Measurements from ENCODE around the gene SEC24D.

The SEC24D gene

GRCh38 chr4:118703118-118703517, 132.8 kb downstream of the SEC24D start:
- Histone ChIP-seq H3K36me3 (ENCODE audit: insufficient read depth, low read length) (peaks cover 68% of the 10 kb centered on the region), H2AFZ (ENCODE audit: low read length) (no peak overlapping the region), H3F3A (ENCODE audit: low read depth) (no peaks in the 10 kb centered on the region), H3K9ac (ENCODE audit: low read depth, low read length, poor library complexity, severe bottlenecking) (no peak overlapping the region), H4K20me1 (ENCODE audit: insufficient read depth, low read length, poor library complexity, severe bottlenecking) (no peaks in the 10 kb centered on the region), H3K9me2 (replicated peaks; ENCODE audit: low read depth, low read length) (no peaks in the 10 kb centered on the region), H3K27me3 (ENCODE audit: insufficient read depth, low read length, poor library complexity, severe bottlenecking) (no peaks in the 10 kb centered on the region), H3K4me1 (ENCODE audit: insufficient read depth, low read length, poor library complexity, severe bottlenecking) (no peaks in the 10 kb centered on the region), H3K4me3 (ENCODE audit: low read length, poor library complexity, severe bottlenecking) (no peak overlapping the region), H3K79me2 (ENCODE audit: insufficient read depth, low read length) (no peaks in the 10 kb centered on the region), H3K9me3 (ENCODE audit: insufficient read depth, low read depth, low read length) (no peaks in the 10 kb centered on the region), H3K4me2 (ENCODE audit: low read depth, low read length, poor library complexity, severe bottlenecking) (no peak overlapping the region)
- TF ChIP-seq CTCF (conservative IDR thresholded peaks at IDR 0.05; ENCODE audit: low read length) (no peak), EZH2phosphoT487 (IDR thresholded peaks at IDR 0.05; ENCODE audit: borderline replicate concordance) (no peak)

GRCh38 chr4:118684873-118685811, 150.8 kb downstream of the SEC24D start, which contains the start of gene METTL14:
METTL14 (plus strand) TSS chr4:118685392; CDS start chr4:118685535, 143 bp downstream.
- H3K27me3 ChIP-seq (ENCODE audit: insufficient read depth, low read length, poor library complexity, severe bottlenecking) = no peaks in the 10 kb centered on the region
- peaks cover 31% of the 10 kb centered on the region for H3K79me2 ChIP-seq (ENCODE audit: insufficient read depth, low read length)
- peaks cover 5% of the 10 kb centered on the region; the same call in 1 of the 2 replicates for H3K36me3 ChIP-seq (ENCODE audit: insufficient read depth, low read length)
- peak within 1 kb of the TSS; percentile 92 for H3K4me3 ChIP-seq (ENCODE audit: low read length, poor library complexity, severe bottlenecking)
- H3K4me2 ChIP-seq (ENCODE audit: low read depth, low read length, poor library complexity, severe bottlenecking) = peak within 1 kb of the TSS; percentile 98
- no peak for TF ChIP-seq CTCF (conservative IDR thresholded peaks at IDR 0.05; ENCODE audit: low read length)
- TF ChIP-seq EZH2phosphoT487 (IDR thresholded peaks at IDR 0.05; ENCODE audit: borderline replicate concordance) = no peak
- peak within 1 kb of the TSS; percentile 85 for H3K9ac ChIP-seq (ENCODE audit: low read depth, low read length, poor library complexity, severe bottlenecking)
- peaks cover 23% of the 10 kb centered on the region for H4K20me1 ChIP-seq (ENCODE audit: insufficient read depth, low read length, poor library complexity, severe bottlenecking)
- no peaks in the 10 kb centered on the region for H3K9me2 ChIP-seq (replicated peaks; ENCODE audit: low read depth, low read length)
- peak within 1 kb of the TSS; percentile 87 for H2AFZ ChIP-seq (ENCODE audit: low read length)
- no peaks in the 10 kb centered on the region for H3K9me3 ChIP-seq (ENCODE audit: insufficient read depth, low read depth, low read length)
- H3F3A ChIP-seq (ENCODE audit: low read depth) = no peaks in the 10 kb centered on the region
- peaks cover 32% of the 10 kb centered on the region for H3K4me1 ChIP-seq (ENCODE audit: insufficient read depth, low read length, poor library complexity, severe bottlenecking)

GRCh38 chr4:118683513-118683912, 152.4 kb downstream of the SEC24D start:
- no peak for TF ChIP-seq CTCF (conservative IDR thresholded peaks at IDR 0.05; ENCODE audit: low read length)
- TF ChIP-seq EZH2phosphoT487 (IDR thresholded peaks at IDR 0.05; ENCODE audit: borderline replicate concordance) = no peak
- Histone ChIP-seq H4K20me1 (ENCODE audit: insufficient read depth, low read length, poor library complexity, severe bottlenecking) (peaks cover 23% of the 10 kb centered on the region), H3K4me2 (ENCODE audit: low read depth, low read length, poor library complexity, severe bottlenecking) (peak overlapping the region; percentile 98)

More at GRCh38 chr4:118683513-118683912, 152.4 kb downstream of the SEC24D start:
- Histone ChIP-seq H3K9me2 (replicated peaks; ENCODE audit: low read depth, low read length) (no peaks in the 10 kb centered on the region), H3K36me3 (ENCODE audit: insufficient read depth, low read length) (no peaks in the 10 kb centered on the region; the same call in 1 of the 2 replicates), H3F3A (ENCODE audit: low read depth) (no peaks in the 10 kb centered on the region), H3K4me3 (ENCODE audit: low read length, poor library complexity, severe bottlenecking) (peak overlapping the region; percentile 74), H3K27me3 (ENCODE audit: insufficient read depth, low read length, poor library complexity, severe bottlenecking) (no peaks in the 10 kb centered on the region), H3K9me3 (ENCODE audit: insufficient read depth, low read depth, low read length) (no peaks in the 10 kb centered on the region), H3K9ac (ENCODE audit: low read depth, low read length, poor library complexity, severe bottlenecking) (peak overlapping the region; percentile 44), H2AFZ (ENCODE audit: low read length) (peak overlapping the region; percentile 92), H3K4me1 (ENCODE audit: insufficient read depth, low read length, poor library complexity, severe bottlenecking) (peaks cover 32% of the 10 kb centered on the region), H3K79me2 (ENCODE audit: insufficient read depth, low read length) (peaks cover 31% of the 10 kb centered on the region)
